ENCODE data around the gene RPAP2.
A peak's percentile ranks its signal among the peaks of the same experiment; 100 is the strongest.
"Not testable (repeated sequence)": the region's sequence is repeated elsewhere in the genome, so short reads cannot be mapped to it uniquely, and the experiment has no call there.

The RPAP2 gene

GRCh38 chr1:92376345-92376744, 77.5 kb downstream of the RPAP2 start:
- no peak for DNase-seq (ENCODE audit: low read depth)
- no peak overlapping the region for H3K4me3 ChIP-seq (ENCODE audit: low read length)
- TF ChIP-seq, protein P1, sequence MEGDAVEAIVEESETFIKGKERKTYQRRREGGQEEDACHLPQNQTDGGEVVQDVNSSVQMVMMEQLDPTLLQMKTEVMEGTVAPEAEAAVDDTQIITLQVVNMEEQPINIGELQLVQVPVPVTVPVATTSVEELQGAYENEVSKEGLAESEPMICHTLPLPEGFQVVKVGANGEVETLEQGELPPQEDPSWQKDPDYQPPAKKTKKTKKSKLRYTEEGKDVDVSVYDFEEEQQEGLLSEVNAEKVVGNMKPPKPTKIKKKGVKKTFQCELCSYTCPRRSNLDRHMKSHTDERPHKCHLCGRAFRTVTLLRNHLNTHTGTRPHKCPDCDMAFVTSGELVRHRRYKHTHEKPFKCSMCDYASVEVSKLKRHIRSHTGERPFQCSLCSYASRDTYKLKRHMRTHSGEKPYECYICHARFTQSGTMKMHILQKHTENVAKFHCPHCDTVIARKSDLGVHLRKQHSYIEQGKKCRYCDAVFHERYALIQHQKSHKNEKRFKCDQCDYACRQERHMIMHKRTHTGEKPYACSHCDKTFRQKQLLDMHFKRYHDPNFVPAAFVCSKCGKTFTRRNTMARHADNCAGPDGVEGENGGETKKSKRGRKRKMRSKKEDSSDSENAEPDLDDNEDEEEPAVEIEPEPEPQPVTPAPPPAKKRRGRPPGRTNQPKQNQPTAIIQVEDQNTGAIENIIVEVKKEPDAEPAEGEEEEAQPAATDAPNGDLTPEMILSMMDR (conservative IDR thresholded peaks at IDR 0.05; ENCODE audit: low read depth, low read length) = no peak

GRCh38 chr1:92377991-92378390, 79.1 kb downstream of the RPAP2 start:
- not testable (repeated sequence) for H3K4me3 ChIP-seq (ENCODE audit: low read length); DNase-seq (ENCODE audit: low read depth)

DNA sequence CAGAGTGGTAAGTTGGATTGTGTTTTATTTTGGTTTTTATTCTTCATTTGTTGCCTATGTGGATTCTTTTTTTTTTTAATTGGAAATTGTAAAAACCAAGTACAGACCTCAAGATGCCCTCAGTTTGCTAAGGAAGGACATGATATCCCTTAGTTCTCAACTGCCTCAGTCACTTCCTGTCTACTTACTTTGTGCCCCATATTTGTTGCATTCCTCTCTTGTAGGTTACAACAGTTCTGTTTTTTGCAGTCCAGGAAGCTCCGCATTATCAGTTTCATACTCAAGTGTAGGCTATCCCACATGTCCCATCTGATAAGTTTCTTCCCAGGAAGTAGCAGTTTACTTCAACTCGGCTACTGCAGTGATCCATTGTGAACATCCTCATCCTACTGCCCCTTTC, 82.0 kb downstream of the RPAP2 start:
- DNase-seq (ENCODE audit: low read depth) = no peak
- H3K4me3 ChIP-seq (ENCODE audit: low read length) = no peak overlapping the region
- TF ChIP-seq, protein P1 (conservative IDR thresholded peaks at IDR 0.05; ENCODE audit: low read depth, low read length) = no peak

GRCh38 chr1:92393966-92394365, 95.1 kb downstream of the RPAP2 start:
- not testable (repeated sequence) for DNase-seq (ENCODE audit: low read depth); H3K4me3 ChIP-seq (ENCODE audit: low read length)

GRCh38 chr1:92398519-92398918, 99.7 kb downstream of the RPAP2 start:
- H3K4me3 ChIP-seq (ENCODE audit: low read length) = no peak overlapping the region
- TF ChIP-seq, protein P1 (conservative IDR thresholded peaks at IDR 0.05; ENCODE audit: low read depth, low read length) = no peak
- DNase-seq (ENCODE audit: low read depth) = no peak

DNA sequence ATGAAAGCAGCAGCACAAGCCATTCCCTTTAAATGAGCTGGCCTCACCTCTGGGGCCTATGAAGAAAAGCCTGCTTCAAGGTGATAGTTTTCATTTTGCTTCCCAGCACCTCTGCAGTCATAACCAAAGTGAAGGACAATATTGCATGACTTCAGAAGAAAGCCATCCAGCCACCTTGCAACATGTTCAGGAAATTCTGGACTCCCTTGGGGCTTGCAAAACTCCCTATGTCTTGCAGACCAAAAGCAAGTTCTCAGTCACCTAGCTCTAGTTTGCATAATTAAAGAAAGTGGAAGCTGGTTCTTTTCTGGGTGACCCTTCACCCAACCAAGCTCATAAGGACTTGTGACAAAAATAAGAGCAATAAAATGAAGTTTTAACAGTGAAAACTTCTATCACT, 100.2 kb downstream of the RPAP2 start:
- TF ChIP-seq, protein P1 (conservative IDR thresholded peaks at IDR 0.05; ENCODE audit: low read depth, low read length) = no peak
- DNase-seq (ENCODE audit: low read depth) = no peak
- no peak overlapping the region for H3K4me3 ChIP-seq (ENCODE audit: low read length)

GRCh38 chr1:92404661-92405060, 105.8 kb downstream of the RPAP2 start:
- H3K4me3 ChIP-seq (ENCODE audit: low read length) = no peak overlapping the region
- TF ChIP-seq, protein P1 (conservative IDR thresholded peaks at IDR 0.05; ENCODE audit: low read depth, low read length) = no peak
- DNase-seq (ENCODE audit: low read depth) = no peak

- no peak overlapping the region for H3K4me3 ChIP-seq (ENCODE audit: low read length)
- peak; percentile 54 for DNase-seq (ENCODE audit: low read depth)
Measured at GRCh38 chr1:92408825-92409224, 110.0 kb downstream of the RPAP2 start.

More at GRCh38 chr1:92408825-92409224, 110.0 kb downstream of the RPAP2 start:
- TF ChIP-seq, protein P1 (conservative IDR thresholded peaks at IDR 0.05; ENCODE audit: low read depth, low read length) = no peak

Data from retinal pigment epithelial cell (primary cell).